OCI-LY1 (cell line): ENCODE data around the gene CRYGC.

Experiments
- H2AFZ ChIP-seq: fragments of 200-600 bp; sonication (generic), shearing (Covaris generic); 2 replicates; pipeline ENCODE4 v1.6.0; 2014; ENCODE audit warnings: antibody characterized with exemption, mild to moderate bottlenecking, low read length
- H3F3A ChIP-seq: fragments of 200-600 bp; sonication (generic), shearing (Covaris generic); 2 replicates; pipeline ENCODE4 v1.6.0; 2014; ENCODE audit warnings: mild to moderate bottlenecking, antibody characterized with exemption, low read length, moderate library complexity; ENCODE audit not compliant: insufficient read depth
- H3K27ac ChIP-seq: fragments of 200-600 bp; sonication (generic); 2 replicates; pipeline ENCODE4 v1.5.1; 2014; ENCODE audit warnings: low read length, mixed run types, mild to moderate bottlenecking, low read depth; ENCODE audit not compliant: poor library complexity, severe bottlenecking
- H3K27me3 ChIP-seq: fragments of 200-600 bp; sonication (generic); 2 replicates; pipeline ENCODE4 v1.6.0; 2014; ENCODE audit warnings: antibody characterized with exemption, mild to moderate bottlenecking, low read length, moderate library complexity; ENCODE audit not compliant: insufficient read depth
- H3K36me3 ChIP-seq: fragments of 200-600 bp; sonication (generic); 2 replicates; pipeline ENCODE4 v1.6.1; 2014; ENCODE audit warnings: mild to moderate bottlenecking, antibody characterized with exemption, low read length, moderate library complexity, mixed read lengths; ENCODE audit not compliant: insufficient read depth
- H3K4me1 ChIP-seq: fragments of 200-600 bp; sonication (generic); 2 replicates; pipeline ENCODE4 v1.5.1; 2014; ENCODE audit warnings: mild to moderate bottlenecking, low read length, moderate library complexity; ENCODE audit not compliant: insufficient read depth, severe bottlenecking
- H3K4me2 ChIP-seq: fragments of 200-600 bp; sonication (generic), shearing (Covaris generic); 2 replicates; pipeline ENCODE4 v1.6.1; 2014; ENCODE audit warnings: low read length
- H3K4me3 ChIP-seq: fragments of 200-600 bp; sonication (generic); 2 replicates; pipeline ENCODE4 v1.5.1; 2014; ENCODE audit warnings: low read length, low read depth, mild to moderate bottlenecking, mixed read lengths; ENCODE audit not compliant: poor library complexity, severe bottlenecking
- H3K79me2 ChIP-seq: fragments of 200-600 bp; shearing (Covaris generic); 2 replicates; pipeline ENCODE4 v1.6.1; 2016; ENCODE audit warnings: mixed run types, low read length, mixed read lengths; ENCODE audit not compliant: insufficient read depth
- H3K9ac ChIP-seq: fragments of 200-600 bp; sonication (generic), shearing (Covaris generic); 2 replicates; pipeline ENCODE4 v1.6.1; 2014; ENCODE audit warnings: mild to moderate bottlenecking, low read length, mixed read lengths
- H3K9me2 ChIP-seq: fragments of 200-600 bp; sonication (generic), shearing (Covaris generic); 2 replicates; pipeline ENCODE4 v1.6.1; 2014; ENCODE audit warnings: low read depth, mild to moderate bottlenecking, low read length, mixed read lengths
- H3K9me3 ChIP-seq: fragments of 200-600 bp; shearing (Covaris generic); 2 replicates; pipeline ENCODE4 v1.6.1; 2014; ENCODE audit warnings: low read length, mixed read lengths
- H4K20me1 ChIP-seq: fragments of 200-600 bp; sonication (generic), shearing (Covaris generic); 2 replicates; pipeline ENCODE4 v1.6.0; 2016; ENCODE audit warnings: mild to moderate bottlenecking, low read length; ENCODE audit not compliant: insufficient read depth
- EZH2 ChIP-seq: fragments of 200-600 bp; sonication (generic), shearing (Covaris generic); IDR thresholded peaks from 2 replicates; pipeline ENCODE4 v1.8.0; 2017; ENCODE audit warnings: borderline replicate concordance, mixed run types, mild to moderate bottlenecking, antibody characterized with exemption, low read length, moderate library complexity, mixed read lengths
- TF ChIP-seq, protein P1 (sequence below): fragments of 200-600 bp; sonication (generic), shearing (Covaris generic); IDR thresholded peaks from 2 replicates; pipeline ENCODE4 v1.5.1; 2017; ENCODE audit warnings: mild to moderate bottlenecking, antibody characterized with exemption, low read length, moderate library complexity, mixed read lengths

Gene CRYGC

GRCh38 chr2:208136716-208137094 is 7.1 kb upstream of the CRYGC start:
- Histone ChIP-seq H3K36me3 (no peaks in the 10 kb centered on the region), H3K9me3 (no peaks in the 10 kb centered on the region), H3K4me3 (no peak overlapping the region), H3K27ac (no peak overlapping the region), H3K27me3 (no peaks in the 10 kb centered on the region), H3F3A (no peaks in the 10 kb centered on the region), H3K9me2 (no peaks in the 10 kb centered on the region), H2AFZ (no peak overlapping the region), H3K79me2 (no peaks in the 10 kb centered on the region), H4K20me1 (no peaks in the 10 kb centered on the region), H3K4me1 (no peaks in the 10 kb centered on the region), H3K4me2 (no peak overlapping the region), H3K9ac (no peak overlapping the region)
- no peak for TF ChIP-seq EZH2
- TF ChIP-seq, protein P1, sequence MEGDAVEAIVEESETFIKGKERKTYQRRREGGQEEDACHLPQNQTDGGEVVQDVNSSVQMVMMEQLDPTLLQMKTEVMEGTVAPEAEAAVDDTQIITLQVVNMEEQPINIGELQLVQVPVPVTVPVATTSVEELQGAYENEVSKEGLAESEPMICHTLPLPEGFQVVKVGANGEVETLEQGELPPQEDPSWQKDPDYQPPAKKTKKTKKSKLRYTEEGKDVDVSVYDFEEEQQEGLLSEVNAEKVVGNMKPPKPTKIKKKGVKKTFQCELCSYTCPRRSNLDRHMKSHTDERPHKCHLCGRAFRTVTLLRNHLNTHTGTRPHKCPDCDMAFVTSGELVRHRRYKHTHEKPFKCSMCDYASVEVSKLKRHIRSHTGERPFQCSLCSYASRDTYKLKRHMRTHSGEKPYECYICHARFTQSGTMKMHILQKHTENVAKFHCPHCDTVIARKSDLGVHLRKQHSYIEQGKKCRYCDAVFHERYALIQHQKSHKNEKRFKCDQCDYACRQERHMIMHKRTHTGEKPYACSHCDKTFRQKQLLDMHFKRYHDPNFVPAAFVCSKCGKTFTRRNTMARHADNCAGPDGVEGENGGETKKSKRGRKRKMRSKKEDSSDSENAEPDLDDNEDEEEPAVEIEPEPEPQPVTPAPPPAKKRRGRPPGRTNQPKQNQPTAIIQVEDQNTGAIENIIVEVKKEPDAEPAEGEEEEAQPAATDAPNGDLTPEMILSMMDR = no peak

DNA sequence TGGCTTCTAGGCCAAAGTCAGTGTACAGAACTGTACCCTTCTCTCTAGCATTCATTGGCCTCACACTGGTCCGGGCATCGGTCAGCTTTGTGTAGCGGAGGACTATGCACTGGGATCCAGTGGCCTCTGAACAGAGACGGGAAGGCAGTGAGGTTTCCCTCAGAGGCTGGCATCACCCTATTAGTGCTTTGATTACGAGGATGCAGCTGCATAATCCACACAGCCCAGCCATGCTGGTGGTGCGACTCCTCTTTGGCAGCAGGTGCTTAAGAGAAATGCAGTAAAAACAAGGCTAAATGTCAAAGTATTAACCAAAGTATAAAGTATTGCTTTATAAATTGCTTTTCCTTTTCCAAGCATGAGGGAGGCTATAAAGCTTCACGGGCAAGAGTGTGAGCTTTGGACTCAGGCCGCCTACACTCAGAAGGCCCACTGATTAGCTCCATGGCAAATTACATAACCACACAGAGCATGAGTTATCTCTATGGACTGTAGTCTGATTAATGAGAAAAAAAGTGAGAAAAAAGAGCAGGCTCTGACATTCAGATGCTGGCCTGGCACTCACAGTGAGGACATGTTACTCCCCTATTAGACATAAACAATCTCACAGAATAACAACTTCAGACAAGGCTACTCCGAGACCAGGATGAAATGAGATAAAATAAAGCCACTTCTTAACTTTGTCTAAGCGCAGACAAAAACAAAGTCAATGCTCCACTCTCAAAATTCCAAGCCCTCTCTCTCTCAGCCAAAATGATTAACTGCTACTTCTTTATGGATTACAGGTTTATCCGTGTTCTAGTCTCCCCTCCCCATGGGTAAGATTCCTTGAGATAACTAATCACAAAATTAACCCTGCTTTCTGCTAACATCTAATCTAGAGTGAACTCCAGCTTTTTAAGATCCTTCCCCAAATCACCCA is 6.4 kb upstream of the CRYGC start:
- no peaks in the 10 kb centered on the region for H3K27me3 ChIP-seq
- no peaks in the 10 kb centered on the region for H3K9me3 ChIP-seq
- H3K27ac ChIP-seq = no peak overlapping the region
- H3F3A ChIP-seq = no peaks in the 10 kb centered on the region
- H3K4me1 ChIP-seq = no peaks in the 10 kb centered on the region
- no peaks in the 10 kb centered on the region for H3K9me2 ChIP-seq
- no peak overlapping the region for H3K4me3 ChIP-seq
- H2AFZ ChIP-seq = no peak overlapping the region
- no peaks in the 10 kb centered on the region for H3K79me2 ChIP-seq
- H3K36me3 ChIP-seq = no peaks in the 10 kb centered on the region
- no peak overlapping the region for H3K9ac ChIP-seq
- no peaks in the 10 kb centered on the region for H4K20me1 ChIP-seq
- TF ChIP-seq, protein P1 = no peak
- no peak for TF ChIP-seq EZH2
- H3K4me2 ChIP-seq = no peak overlapping the region

DNA sequence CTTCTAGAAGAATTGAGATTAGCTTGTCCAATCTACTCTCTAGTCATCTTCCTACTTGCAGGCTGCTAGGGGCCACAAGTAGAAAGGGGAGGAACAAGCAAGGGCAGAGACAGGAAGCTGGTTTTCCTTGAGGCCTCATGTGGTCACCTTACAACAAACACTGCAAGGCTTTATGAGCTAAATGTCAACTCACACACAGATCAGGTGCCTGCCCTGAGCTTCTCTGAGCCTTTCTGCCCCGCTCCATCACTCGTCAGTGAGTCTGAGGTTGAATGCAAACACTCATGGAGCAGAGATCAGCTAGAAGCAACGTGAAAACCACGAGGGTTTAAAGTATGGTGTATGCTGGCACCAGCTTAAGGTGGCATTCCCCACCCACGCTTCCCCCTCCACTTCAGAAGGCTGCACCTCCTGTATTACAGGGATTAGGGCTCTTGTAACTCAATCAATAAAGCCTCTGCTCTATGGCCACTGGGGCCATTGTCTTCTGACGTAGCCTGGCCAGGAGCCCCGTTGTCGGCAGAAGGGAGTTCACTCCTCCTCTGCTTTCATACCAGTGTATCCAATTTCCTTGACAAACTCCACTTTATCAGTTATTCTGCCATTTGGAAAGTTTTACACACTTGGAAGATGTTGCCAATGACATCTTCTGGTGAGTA is 5.4 kb upstream of the CRYGC start:
- H3K27ac ChIP-seq = no peak overlapping the region
- no peaks in the 10 kb centered on the region for H3F3A ChIP-seq
- no peak overlapping the region for H2AFZ ChIP-seq
- H4K20me1 ChIP-seq = no peaks in the 10 kb centered on the region
- H3K9me3 ChIP-seq = no peaks in the 10 kb centered on the region
- H3K27me3 ChIP-seq = no peaks in the 10 kb centered on the region
- no peak overlapping the region for H3K4me3 ChIP-seq
- no peaks in the 10 kb centered on the region for H3K4me1 ChIP-seq
- H3K79me2 ChIP-seq = no peaks in the 10 kb centered on the region
- H3K9ac ChIP-seq = no peak overlapping the region
- H3K9me2 ChIP-seq = no peaks in the 10 kb centered on the region
- H3K36me3 ChIP-seq = no peaks in the 10 kb centered on the region
- no peak overlapping the region for H3K4me2 ChIP-seq
- TF ChIP-seq, protein P1 = no peak
- TF ChIP-seq EZH2 = no peak
